AG04450 (cell line): Measurements from ENCODE around the gene ARHGEF3. TPM values are rescaled to one million over a fixed set of nuclear protein-coding genes. Genes with fewer than 3 reads are reported as not detected.

Source experiments
- CTCF ChIA-PET: fragments of 300-600, 350-600 bp; formaldehyde crosslinking; extraction: SDS; loops from one replicate; lab custom pipeline; 2022; ENCODE audit warnings: antibody characterized with exemption, inconsistent platforms; lab: Charles Lee
- POLR2A ChIA-PET: fragments of 350-600 bp; formaldehyde crosslinking; extraction: SDS; loops from one replicate; lab custom pipeline; 2021; ENCODE audit warnings: antibody characterized with exemption, inconsistent platforms; lab: Yijun Ruan, JAX
- DNase-seq: peaks from one replicate; pipeline ENCODE4 v3.0.0-alpha.2; 2011; ENCODE audit warnings: low read depth, low spot score
- H3K27ac ChIP-seq: one replicate; pipeline ENCODE4 v1.5.1; 2012; ENCODE audit warnings: low read depth, low read length, control low read depth
- H3K27me3 ChIP-seq: one replicate; pipeline ENCODE4 v1.6.0; 2012; ENCODE audit warnings: low read length; ENCODE audit not compliant: control insufficient read depth, insufficient read depth
- H3K4me3 ChIP-seq: 2 replicates; pipeline ENCODE4 v1.5.1; 2011; ENCODE audit warnings: mild to moderate bottlenecking, low read depth, low read length, control low read depth
- H3K9me3 ChIP-seq: 2 replicates; pipeline ENCODE4 v1.5.1; 2012; ENCODE audit warnings: low read length; ENCODE audit not compliant: control insufficient read depth, insufficient read depth
- CTCF ChIP-seq: IDR thresholded peaks from 2 replicates; pipeline ENCODE4 v1.5.1; 2011; ENCODE audit warnings: low read depth, low read length, control low read depth, inconsistent platforms
- polyA plus RNA-seq: library from polyadenylated mRNA; depleted of rRNA; stranded (reverse); fragments of >200 nt; gene quantifications from 2 replicates; pipeline ENCODE4 v1.2.3, GENCODE V29; 2011

ARHGEF3 gene
- polyA plus RNA-seq, 1 experiment = 5.6 TPM

- H3K9me3 ChIP-seq = no peaks in the 10 kb centered on the region
- ChIA-PET CTCF (interaction anchor here (1.0 to 3.0 kb wide), 2 partner anchors 24 to 72 kb away, joined by 3 to 16 read pairs; no protein-coding TSS in a partner anchor), POLR2A (no interaction called here)
- no peak for TF ChIP-seq CTCF
- peaks cover 3% of the 10 kb centered on the region for H3K27me3 ChIP-seq
- no peak overlapping the region for H3K4me3 ChIP-seq
- DNase-seq = no peak
- no peak overlapping the region for H3K27ac ChIP-seq
These were observed 25.8 kb downstream of the ARHGEF3 start for GRCh38 chr3:56775838-56776555.

GRCh38 chr3:56775445-56775837, 26.3 kb downstream of the ARHGEF3 start:
- no peak for DNase-seq
- H3K27ac ChIP-seq = no peak overlapping the region
- H3K9me3 ChIP-seq = no peaks in the 10 kb centered on the region
- H3K27me3 ChIP-seq = peaks cover 3% of the 10 kb centered on the region
- ChIA-PET CTCF (interaction anchor here (1.0 to 3.0 kb wide), 2 partner anchors 24 to 72 kb away, joined by 3 to 16 read pairs; no protein-coding TSS in a partner anchor), POLR2A (no interaction called here)
- TF ChIP-seq CTCF = no peak
- no peak overlapping the region for H3K4me3 ChIP-seq

GRCh38 chr3:56773986-56774385, 27.8 kb downstream of the ARHGEF3 start:
- TF ChIP-seq CTCF = no peak

DNA sequence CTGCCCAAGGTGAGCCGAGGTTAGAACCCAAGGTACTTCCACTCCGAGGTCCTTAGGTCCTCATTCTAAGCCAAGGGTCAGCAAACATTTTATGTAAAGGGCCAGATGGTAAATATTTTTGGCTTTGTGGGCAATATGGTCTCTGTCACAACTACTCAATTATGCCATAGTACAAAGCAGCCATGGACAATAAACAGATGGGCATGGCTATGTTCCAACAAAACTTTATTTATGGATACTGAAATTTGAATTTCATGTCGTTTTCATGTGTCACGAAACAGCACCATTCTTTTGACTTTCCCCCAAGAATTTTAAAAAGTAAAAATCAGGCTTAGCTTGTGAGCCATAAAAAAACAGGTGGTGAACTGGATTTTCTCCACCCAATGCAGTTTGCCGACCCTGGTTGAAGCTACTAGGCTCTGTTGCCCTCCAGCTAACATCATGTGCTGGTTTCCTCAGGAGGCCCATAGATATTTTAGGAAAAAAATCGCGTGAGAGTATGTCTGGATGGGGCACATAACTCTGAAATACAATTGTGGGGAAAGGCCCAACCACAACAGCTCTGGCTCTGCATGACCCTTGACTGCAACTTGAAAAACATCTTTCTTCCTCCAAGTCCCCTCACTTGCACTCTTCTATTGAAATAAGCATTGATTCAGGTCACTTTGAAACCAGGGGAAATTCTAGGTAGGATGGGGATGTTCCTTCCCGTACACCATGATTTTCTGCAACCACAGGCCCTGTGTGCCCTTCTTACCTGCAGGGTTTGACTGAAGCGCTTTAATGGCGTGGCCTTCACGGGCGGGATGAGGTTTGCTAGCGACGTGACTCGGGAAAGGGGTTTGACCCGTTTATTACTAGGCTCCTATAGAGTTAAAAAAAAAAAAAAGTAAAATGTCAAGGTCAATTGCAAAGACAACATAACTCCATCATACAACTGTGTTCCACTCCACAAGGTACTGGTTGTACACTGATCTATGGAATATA, 28.5 kb downstream of the ARHGEF3 start:
- ChIA-PET CTCF (no interaction called here), POLR2A (no interaction called here)
- H3K27me3 ChIP-seq = no peaks in the 10 kb centered on the region
- no peak for TF ChIP-seq CTCF
- H3K9me3 ChIP-seq = no peaks in the 10 kb centered on the region
- DNase-seq = no peak
- H3K4me3 ChIP-seq = no peak overlapping the region
- H3K27ac ChIP-seq = no peak overlapping the region

More at GRCh38 chr3:56773986-56774385, 27.8 kb downstream of the ARHGEF3 start:
- Histone ChIP-seq H3K27me3 (no peaks in the 10 kb centered on the region), H3K9me3 (no peaks in the 10 kb centered on the region), H3K4me3 (no peak overlapping the region), H3K27ac (no peak overlapping the region)
- no peak for DNase-seq
- POLR2A ChIA-PET = no interaction called here
- CTCF ChIA-PET = interaction anchor here (3.0 kb wide), 1 partner anchor 26 kb away, joined by 16 read pairs; no protein-coding TSS in a partner anchor
